Cardiac fibroblast (primary cell): ENCODE data around the gene SORBS2.
"Not testable (repeated sequence)": the region's sequence is repeated elsewhere in the genome, so short reads cannot be mapped to it uniquely, and the experiment has no call there.

Experiments used
- DNase-seq, 2 donors: peaks; one replicate each; pipeline versions ENCODE4 v3.0.0 to v3.0.0-alpha.2; 2010; ENCODE audit warnings: low read depth in 2 of 2
- H3K4me3 ChIP-seq, 2 donors: replicated peaks in 1 of 2; 1 replicate in 1 of 2; 2 replicates in 1 of 2; pipeline ENCODE4 v1.5.1; 2011; ENCODE audit warnings: low read depth in 2 of 2, low read length in 2 of 2, mild to moderate bottlenecking in 2 of 2, moderate library complexity in 1 of 2
- TF ChIP-seq, protein P1 (sequence below): IDR thresholded peaks from one replicate; pipeline ENCODE4 v1.5.1; 2011; ENCODE audit warnings: low read depth, mild to moderate bottlenecking, low read length, inconsistent platforms

The SORBS2 gene, protein sequence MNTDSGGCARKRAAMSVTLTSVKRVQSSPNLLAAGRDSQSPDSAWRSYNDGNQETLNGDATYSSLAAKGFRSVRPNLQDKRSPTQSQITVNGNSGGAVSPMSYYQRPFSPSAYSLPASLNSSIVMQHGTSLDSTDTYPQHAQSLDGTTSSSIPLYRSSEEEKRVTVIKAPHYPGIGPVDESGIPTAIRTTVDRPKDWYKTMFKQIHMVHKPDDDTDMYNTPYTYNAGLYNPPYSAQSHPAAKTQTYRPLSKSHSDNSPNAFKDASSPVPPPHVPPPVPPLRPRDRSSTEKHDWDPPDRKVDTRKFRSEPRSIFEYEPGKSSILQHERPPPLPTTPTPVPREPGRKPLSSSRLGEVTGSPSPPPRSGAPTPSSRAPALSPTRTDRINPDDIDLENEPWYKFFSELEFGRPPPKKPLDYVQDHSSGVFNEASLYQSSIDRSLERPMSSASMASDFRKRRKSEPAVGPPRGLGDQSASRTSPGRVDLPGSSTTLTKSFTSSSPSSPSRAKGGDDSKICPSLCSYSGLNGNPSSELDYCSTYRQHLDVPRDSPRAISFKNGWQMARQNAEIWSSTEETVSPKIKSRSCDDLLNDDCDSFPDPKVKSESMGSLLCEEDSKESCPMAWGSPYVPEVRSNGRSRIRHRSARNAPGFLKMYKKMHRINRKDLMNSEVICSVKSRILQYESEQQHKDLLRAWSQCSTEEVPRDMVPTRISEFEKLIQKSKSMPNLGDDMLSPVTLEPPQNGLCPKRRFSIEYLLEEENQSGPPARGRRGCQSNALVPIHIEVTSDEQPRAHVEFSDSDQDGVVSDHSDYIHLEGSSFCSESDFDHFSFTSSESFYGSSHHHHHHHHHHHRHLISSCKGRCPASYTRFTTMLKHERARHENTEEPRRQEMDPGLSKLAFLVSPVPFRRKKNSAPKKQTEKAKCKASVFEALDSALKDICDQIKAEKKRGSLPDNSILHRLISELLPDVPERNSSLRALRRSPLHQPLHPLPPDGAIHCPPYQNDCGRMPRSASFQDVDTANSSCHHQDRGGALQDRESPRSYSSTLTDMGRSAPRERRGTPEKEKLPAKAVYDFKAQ (N-terminal part only)

DNA sequence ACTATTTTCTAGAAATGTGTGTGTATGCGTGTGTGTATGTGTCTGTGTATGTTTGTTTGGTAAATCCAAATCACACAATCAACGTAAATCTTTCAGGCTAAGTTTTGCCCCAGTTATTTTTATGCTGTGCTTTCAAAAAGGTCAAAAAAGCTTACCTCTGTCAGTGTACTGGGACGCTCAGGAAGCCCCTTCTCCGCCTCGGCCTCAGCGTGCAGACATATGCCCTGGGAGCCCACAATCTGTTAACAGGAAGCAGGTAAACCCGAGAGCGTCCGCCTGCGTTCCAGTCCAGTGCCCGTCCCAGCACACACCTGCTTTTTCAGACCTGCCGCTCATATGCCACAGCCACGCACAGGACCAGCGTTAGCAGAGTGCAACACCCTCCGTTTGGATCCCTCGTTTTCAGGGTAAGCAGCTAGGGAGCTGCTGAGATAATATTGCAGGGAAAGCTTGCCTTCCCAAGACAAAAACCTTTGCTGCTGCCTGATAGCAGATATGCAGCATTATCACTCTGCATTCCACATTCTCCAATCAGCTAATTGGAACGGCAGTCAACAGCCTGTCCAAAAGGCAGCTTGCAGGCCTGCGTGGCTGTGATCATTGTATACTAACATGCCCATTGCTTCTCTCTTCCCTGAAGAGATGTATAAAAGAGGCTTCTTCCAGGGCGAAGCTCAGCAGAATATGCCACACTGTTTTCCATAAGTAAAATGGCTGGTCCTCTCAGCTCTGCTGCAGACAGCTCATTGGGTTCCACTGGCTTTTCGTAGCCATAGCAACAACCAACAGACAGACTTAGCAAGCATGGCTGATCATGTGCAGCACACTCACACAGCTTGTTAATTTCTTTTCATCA is at the start of gene SORBS2:
Gene SORBS2 (minus strand): TSS at position 686 of the 856 bp plus-strand sequence. CDS start 121,623 bp downstream, outside the sequence.
- H3K4me3 ChIP-seq = peak within 1 kb of the TSS; percentile 25 to 29
- TF ChIP-seq, protein P1, sequence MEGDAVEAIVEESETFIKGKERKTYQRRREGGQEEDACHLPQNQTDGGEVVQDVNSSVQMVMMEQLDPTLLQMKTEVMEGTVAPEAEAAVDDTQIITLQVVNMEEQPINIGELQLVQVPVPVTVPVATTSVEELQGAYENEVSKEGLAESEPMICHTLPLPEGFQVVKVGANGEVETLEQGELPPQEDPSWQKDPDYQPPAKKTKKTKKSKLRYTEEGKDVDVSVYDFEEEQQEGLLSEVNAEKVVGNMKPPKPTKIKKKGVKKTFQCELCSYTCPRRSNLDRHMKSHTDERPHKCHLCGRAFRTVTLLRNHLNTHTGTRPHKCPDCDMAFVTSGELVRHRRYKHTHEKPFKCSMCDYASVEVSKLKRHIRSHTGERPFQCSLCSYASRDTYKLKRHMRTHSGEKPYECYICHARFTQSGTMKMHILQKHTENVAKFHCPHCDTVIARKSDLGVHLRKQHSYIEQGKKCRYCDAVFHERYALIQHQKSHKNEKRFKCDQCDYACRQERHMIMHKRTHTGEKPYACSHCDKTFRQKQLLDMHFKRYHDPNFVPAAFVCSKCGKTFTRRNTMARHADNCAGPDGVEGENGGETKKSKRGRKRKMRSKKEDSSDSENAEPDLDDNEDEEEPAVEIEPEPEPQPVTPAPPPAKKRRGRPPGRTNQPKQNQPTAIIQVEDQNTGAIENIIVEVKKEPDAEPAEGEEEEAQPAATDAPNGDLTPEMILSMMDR = no peak
- DNase-seq = peak; percentile 60 to 71

DNA sequence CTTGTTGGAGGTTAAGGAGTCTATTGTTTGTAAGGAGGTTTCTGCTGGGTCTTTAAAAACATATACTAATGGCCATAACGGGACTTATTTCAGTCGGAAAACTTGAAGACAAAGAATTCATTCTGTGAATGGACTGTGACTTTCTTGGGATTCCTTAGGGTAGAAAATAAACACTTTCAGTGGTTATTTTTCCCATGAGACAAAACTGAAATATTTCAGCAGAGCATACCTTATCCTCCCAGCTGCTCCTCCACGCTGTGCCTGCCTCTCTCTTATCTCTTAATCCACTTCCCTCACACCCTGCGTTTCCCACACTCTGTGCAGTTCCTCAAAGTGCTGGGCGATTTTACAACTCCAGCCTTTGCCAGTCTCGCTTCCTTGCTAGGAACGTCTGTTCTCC is 47.1 kb upstream of the SORBS2 start:
- peak; percentile 28 to 62 for DNase-seq
- no peak overlapping the region for H3K4me3 ChIP-seq
- TF ChIP-seq, protein P1 = no peak

DNA sequence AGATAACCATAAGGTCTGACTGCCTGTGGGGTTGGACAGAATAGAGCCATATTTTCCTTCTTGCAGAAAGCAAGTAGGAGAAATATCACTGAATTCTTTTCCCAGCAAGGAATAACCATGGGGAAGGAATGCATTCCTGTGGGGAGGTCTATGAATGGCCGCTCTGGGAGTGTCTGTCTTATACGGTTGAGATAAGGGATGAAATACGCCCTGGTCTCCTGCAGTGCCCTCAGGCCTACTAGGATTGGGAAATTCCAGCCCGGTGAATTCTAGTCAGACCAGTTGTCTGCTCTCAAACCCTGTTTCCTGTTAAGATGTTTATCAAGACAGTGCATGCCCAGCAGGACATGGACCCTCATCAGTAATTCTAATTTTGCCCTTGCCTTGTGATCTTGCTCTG is 45.6 kb upstream of the SORBS2 start:
- DNase-seq = not testable (repeated sequence)

DNA sequence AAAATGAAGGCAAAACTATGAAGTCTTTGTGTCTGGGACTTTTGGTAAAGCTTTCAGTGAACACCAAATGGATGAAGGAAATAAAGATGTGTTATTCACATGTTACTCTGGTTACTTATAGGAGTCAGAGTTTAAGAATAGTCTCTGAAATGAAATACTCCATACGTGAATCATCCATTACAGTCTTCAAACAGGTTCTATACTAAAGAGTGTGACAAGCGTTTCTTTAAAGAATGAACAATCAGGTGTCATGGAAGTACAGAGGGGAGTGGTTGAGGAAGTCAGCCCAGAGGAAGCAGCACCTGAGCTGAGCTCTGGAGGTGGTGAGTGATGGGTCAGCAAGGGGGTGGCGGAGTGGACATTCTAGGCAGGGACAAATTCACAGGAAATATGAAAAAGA is 41.8 kb upstream of the SORBS2 start:
- H3K4me3 ChIP-seq = no peak overlapping the region
- TF ChIP-seq, protein P1 = no peak
- DNase-seq = no peak

More for the DNA sequence above, 45.6 kb upstream of the SORBS2 start:
- H3K4me3 ChIP-seq = not testable (repeated sequence)

DNA sequence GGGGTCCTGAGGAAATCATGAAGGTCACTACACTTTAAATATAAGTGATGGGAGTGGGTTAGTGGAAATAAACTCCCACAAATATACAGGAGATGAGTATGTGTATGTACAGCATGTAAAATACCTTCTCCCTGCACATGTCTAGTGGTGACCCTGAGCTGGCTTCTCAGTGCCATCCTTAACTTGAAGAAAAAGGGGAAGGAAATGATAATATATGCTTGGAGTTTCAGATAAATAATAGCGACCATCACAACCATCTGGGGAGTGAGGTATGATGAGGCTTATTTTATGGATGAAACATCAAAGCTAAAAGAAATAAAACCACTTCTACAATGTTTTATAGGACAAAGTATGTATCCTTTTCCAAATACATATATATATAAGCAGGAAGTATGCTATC is 41.0 kb upstream of the SORBS2 start:
- H3K4me3 ChIP-seq = no peak overlapping the region

DNA sequence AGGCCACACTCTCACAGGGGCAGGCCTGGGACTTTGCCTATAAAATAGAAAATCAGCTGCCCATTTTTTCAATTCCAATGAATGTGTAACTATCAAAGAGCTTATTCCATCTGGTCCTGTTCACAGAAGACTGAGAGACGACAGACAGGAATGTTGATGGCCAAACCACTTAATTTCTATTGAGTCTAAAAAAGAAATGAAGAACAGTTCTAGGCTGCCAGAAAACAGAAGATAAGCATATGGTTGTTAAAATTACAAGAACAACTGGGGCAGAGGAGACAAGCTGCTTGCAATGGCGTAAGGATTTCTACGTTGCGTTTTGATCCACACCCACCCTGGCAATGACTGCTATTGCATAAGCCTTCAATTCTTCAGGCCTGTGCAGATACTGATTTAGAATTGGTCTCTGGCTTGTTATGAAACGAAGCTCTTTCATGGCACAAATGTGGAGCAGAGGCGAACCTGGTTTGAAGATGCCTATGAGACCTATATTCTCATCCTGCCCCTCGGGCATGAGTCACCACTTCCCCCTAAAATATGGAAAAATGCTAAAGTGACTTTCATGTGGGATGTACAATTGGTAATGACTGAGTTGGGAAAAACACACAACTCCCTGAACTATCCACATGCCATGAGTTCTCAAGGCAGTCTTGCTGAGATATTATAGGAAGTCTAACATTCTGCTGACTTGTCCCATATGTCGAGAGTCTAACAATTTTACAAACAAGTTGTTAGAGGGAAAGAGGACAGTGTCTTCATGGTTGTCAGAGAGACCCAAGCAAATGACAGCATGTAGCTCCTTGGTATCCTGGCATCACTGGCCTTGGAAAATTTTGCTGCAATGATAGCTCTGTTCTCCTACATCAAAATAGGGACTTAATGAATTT is 37.9 kb upstream of the SORBS2 start:
- H3K4me3 ChIP-seq = no peak overlapping the region
- peak; percentile 39 to 92 for DNase-seq
- TF ChIP-seq, protein P1 = no peak

More for the DNA sequence above, 41.0 kb upstream of the SORBS2 start:
- DNase-seq = no peak
- TF ChIP-seq, protein P1 = no peak
